NCI-H1105 (cell line): Measurements from ENCODE around the gene GRAPL.
"Not testable (repeated sequence)": the region's sequence is repeated elsewhere in the genome, so short reads cannot be mapped to it uniquely, and the experiment has no call there.

ENCODE experiments used
- DNase-seq: peaks from one replicate; lab custom pipeline; 2025; lab: John Stamatoyannopoulos, UW

The GRAPL gene

DNA sequence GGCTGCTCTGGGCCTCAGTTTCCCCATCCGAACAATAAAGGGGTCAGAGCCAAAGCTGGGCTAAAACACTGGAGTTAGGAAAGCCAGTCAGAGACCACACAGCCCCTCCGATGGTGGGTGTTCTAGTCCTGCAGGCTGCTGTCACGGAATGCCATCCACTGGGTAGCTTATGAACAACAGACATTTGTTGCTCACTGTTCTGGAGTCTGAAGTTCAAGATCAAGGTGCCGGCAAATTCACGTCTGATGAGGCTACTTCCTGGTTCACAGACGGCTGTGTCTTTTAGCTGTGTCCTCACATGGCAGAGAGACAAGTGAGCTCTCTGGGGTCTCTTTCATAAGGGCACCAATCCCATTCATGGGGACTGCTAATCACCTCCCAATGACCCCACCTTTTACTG, 9.2 kb downstream of the GRAPL start:
- DNase-seq = not testable (repeated sequence)

DNA sequence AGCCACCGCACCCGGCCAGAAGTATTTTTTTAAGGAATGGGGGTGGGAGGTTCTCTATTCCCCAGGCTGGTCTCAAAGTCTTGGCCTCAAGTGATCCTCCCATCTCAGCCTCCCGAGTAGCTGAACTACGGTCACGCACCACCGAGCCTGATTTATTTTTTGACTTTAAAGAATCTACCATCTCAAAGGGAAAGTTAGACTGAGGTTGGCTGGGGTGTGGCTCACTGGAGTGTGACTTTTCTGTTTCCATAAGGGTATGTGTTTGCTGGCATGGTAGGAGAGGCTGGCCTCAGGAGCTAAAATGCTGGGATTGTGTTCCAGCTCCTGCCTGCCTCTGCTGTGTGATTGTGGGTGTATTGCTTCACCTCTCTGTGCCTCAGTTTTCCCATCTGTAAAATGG, 10.6 kb downstream of the GRAPL start:
- DNase-seq = not testable (repeated sequence)

DNA sequence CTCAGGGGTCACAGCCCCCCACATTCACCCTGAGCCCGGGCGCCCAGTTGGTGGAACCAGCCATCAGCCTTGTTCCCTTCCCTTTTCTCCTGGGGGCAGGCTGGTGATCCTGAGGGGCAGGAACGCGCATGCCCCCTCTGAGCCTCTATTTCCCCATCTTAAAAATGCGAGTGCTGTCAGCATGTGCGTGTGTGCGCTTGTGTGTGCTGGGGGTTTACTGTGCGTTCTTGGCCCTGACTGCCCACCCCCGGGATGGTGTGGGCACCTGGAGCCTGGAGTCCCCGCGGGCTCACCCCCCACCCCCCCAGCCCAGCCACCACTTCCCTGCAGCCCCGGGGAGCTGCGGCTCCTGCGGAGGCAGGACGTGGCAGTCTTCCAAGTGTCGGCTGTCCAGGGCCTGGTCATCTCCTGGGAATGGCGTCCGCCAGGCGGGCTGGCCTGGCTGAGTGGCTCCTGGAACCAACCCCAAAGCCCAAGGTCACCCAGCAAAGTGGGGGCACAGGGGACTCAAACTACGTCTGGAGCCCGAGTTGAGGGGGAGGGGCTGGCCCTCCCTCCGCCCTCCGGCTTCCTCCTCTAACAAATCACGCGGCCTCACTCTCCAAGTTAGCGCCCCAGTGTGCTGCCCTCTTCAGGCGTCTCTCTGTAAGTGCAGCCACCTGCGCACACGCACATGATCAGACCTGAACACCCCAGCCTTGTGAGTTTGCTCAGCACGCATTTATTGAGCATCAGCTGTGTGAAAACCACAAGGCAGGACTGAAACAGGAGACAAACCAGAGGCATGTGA, 14.2 kb downstream of the GRAPL start:
- not testable (repeated sequence) for DNase-seq

DNA sequence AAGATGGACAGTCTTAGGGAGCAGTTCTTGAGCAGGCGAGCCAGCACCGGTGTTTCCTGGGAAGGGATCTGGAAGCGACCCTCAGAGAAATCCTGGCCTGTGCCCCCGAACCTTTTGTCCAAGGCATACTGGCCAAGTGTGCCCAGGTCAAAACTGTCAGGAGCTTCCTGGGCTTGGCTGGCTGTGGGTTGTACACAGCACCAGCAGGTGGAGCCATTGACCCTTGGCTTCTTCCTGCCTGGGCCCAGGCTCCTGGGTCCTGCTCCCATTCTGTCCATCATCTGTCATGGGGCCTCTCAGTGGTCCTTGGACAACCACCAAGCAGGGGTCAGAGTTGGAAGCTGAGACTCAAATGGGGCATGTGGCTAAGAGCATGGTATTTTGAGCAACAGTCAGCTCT, 15.0 kb downstream of the GRAPL start:
- not testable (repeated sequence) for DNase-seq

DNA sequence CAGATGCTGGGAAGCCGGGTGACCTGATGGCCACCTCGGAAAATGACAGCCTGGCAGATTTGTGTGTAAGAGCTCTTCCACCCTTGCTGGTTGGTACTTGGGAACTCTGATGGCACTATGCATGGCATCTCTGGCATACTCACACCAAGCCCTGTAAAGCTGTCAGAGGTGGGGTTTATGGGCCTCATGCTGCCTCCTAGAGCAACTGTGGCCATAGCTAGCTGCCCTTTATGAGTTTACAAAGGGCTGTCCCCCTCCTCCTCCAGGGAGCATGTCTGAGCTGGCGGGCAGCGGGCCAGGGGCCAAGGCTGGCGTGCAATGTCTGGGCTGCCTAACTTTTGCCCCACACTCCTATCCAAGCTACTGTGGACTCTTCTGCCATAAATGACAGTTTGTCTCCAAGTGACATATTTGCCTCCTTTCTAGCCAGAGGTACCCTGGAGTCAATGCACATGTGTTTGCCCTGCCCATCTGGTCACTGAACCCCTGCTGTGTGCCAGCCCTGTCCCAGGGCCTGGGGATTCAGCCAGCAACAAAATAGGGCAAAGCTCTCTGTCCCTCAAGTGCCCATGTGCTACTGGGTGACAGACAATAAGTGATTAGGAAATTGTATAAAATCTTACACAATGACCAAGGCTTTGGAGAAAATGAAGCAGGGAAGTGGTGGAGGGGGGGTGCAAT, 15.8 kb downstream of the GRAPL start:
- not testable (repeated sequence) for DNase-seq

DNA sequence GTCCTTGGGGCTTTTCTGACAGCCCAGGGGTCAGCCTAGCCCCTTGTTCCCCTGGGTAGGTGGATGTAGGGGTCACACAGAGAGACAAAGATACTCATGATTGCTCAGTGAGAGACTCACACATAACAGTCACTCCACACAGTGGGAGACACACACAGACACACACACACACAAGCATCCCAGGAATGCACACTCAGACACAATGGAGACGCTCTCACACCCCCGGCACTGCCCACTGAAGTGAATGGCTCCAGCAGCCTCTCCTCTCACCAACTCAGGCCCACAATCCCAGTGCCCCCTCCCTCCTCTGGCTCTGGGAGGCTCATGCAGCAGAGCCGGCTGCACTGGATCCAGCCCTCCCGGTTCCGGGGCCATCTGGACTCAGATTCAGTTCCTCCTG, 17.0 kb downstream of the GRAPL start:
- not testable (repeated sequence) for DNase-seq

DNA sequence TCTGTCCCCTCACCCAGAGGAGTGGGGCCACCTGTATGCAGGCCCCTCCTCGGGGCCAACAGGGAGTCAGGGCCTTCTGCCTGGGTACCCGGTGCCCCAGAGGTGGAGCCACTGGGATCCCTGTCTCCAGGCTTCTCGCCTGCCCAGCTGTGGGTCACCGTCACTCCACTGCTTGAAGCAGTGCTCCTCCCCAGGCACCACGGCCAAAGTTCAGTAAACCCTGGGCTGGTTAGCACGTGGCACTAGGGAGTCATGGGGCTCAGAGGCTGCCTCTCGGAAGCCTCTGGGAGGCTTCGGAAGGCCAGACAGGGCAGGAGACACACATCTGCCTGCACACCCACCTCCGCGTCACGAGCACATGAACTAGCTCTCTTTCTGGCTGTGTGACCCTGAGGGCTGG, 18.1 kb downstream of the GRAPL start:
- DNase-seq = not testable (repeated sequence)

DNA sequence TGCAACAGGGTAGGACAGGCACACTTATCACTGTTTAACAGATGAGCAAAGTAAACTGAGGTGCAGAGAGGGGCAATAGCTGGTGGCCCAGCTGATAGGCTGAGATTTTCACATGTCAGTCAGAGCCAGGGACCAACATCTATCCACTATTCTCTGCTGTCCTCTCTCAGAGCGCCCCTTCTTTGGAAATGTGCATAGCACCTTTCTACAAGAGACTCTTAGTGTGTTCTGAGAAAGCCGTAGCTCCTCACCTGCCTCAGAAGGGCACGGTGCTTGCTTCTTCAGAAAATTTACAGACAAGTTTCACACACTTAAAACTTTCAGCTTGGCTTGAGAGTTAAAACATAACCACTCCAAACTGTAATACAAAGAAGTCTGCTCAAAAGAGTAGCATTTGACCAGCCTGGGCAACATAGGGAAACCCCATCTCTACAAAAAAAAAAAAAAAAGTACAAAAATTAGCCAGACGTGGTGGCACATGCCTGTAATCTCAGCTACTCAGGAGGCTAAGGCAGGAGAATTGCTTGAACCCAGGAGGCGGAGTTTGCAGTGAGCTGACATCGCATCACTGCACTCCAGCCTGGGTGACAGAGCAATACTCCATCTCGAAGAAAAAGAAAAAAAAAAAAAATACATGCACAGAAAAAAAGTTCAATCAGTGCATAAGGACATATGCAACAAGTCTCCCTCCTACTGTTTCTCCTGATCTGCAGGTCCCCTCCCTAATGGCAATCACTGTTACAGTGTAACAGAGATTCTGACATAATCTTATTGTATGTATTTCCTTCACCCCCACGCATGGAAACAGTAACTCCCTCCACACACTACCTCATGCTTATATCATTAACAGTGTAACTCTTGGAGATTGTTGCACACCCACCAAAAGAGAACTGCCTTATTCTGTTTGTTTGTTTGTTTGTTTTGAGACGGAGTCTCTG, 23.6 kb downstream of the GRAPL start:
- not testable (repeated sequence) for DNase-seq

DNA sequence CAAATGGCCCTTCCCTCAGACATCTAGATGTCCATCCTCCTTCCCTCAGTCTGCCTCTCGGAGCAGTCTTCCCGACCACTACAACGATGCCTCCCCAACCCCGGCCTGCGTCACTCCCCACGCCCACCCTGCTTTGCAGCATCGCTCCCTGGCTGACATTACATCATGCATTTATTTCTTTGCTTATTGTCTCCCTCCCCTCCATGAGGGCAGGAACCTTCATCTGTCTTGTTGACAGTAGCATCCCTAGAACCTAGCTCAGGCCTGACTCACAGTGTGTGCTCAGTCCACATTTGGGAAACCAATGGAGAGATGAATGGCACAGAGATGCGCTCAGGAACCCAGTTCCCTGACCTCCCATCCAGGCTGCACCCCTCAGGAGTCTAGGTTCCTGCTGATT, 30.2 kb downstream of the GRAPL start:
- DNase-seq = not testable (repeated sequence)

DNA sequence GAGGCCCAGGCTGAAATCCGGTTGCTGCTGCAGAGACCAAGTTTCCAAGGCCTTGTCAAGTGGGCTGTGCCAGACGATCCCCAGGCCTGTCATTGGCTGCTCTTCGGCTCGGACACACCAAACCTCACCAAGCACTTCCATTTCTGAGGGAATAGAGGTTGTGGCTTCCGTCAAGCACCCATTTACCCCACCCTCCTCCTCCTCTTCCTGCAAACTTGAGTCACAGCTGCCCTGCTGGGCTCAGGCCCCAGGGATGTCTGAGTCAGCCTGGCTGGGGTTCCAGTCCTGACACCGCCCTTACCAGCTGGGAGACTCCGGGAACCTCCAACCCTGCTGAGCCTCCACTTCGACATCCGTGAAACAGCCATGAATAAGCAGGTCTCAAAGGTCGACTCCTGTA, 31.1 kb downstream of the GRAPL start:
- not testable (repeated sequence) for DNase-seq

DNA sequence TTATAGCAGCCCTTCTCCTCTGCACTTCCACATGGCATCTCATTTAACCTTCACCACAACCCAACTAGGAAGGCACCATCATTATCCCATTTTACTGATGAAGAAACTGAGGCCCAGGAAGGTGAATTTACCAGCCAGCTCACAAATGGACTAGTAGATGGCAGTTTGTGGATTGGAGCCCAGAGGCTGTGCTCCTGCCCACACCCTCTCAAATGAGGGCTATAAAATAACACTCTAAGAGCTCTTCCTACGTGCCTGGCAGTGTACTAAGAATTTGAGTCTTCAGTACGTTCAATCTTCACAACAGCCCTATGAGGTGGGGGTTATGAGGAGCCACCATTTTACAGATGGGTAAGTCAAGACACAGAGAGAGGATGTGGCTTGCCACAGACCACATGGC, 31.5 kb downstream of the GRAPL start:
- DNase-seq = not testable (repeated sequence)

DNA sequence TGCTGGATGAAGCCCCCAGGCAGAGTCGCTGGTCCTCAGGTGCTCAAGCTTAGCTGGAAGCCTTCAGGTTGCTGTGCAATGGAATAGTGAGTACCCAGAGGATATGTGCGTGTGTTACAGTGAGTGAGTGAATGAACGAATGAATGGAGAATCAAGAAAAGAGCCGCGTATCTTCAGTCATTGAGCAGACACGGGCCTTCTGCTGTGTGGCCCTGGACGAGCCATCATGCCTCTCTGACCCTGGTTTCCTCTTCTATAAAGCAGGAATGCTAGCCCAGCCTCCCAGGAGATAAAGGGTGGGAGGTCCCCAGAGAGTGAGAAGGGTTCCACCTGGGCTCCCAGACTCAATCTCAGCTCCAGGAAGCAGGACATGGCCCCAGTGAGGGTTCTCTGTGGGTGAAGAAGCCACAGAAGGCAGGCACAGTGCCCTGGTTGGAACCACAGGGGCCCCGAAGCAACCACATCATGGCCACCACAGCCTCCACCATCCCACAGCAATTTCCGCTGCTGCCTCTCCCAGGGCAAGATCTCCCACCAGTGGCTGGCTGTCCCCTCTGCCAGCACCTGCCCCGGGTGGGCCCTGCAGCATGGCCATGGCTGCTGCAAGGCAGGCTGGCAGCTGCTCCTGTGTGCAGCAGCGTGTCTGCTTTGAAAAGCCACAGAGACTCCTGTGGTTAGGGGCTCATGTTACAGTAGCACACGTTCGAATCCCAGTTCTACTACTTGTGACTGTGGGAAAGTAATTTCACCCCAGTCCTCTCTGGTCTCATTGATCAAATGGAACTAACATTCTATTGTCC, 34.1 kb downstream of the GRAPL start:
- DNase-seq = not testable (repeated sequence)

DNA sequence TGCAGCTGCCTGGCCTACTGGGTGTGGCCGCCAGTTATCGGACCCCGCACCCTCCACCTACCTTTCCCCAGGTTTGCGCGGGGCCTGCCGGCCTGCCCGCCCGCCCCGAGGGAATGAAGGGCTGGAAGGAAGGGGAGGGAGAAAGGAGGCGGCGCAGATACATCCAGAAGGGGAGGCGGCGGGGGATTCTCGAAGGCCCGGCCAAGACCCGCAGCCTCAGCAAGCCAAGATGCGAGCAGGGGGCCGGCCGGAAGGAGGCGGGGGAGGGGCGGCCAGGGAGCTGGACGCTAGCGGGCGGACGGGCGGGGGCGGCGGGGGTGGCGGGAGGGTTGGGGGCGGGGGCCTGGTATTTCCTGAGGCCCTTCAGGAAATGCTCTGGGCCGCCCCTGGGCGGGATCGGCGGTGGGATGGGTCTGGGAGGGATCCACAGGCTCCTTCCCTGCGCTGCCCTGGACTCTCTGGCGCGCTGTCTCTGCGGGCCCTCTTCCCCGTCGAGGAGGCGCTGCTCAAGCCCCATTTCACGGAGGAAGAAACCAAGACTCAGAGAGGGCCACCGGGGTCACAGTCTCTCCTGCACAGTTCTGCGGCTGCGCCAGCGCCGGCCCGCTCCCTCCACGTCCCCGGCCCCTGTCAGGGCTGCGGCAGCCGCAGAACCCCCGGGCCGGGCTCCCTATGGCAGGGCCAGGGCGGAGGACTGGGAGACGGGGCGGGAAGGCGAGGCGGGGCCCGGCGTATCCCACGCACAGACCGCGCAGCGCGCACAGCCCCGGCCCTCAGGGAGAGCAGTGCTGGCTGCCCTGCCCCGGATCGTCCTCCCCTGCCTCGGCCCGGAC, 35.2 kb downstream of the GRAPL start:
- DNase-seq = not testable (repeated sequence)

DNA sequence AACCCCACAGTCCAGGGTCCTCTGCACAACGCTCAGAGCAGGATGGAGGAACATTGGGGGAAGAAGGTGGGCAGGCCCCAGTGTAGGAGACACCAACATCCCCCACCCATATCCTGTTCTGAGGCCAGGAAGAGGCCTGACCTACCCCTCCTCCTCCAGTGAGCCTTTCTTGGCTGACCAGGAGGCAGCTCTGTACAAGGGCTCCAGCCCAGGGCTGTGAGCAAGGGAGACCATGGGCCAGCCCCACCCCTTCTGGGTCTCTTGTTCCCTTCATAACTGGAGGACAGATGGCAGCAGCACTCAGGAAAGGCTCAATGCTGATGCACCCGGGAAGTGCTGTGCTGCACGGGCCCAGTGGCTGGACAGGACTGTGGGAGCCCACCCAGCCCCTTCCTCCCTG, 47.0 kb downstream of the GRAPL start:
- not testable (repeated sequence) for DNase-seq

DNA sequence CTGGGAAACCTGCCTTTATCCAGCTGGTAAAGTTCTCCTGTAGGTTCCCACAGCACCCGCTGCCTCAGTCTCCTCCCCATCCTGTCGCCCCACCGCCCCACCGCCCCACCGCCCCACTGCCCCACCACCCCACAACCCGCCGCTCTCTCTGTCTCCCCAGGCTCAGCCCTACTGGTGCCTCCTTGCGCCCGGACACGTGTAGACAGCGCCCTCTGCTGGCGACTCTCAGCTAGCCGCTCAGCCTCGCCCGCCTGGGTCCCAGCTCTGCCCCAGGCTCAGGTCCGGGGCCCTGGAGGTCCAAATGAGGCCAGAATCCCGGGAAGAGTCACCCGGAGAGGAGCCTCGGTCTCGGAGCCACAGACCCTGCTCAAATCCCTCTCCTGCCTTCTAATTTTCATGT, 48.0 kb downstream of the GRAPL start:
- not testable (repeated sequence) for DNase-seq

DNA sequence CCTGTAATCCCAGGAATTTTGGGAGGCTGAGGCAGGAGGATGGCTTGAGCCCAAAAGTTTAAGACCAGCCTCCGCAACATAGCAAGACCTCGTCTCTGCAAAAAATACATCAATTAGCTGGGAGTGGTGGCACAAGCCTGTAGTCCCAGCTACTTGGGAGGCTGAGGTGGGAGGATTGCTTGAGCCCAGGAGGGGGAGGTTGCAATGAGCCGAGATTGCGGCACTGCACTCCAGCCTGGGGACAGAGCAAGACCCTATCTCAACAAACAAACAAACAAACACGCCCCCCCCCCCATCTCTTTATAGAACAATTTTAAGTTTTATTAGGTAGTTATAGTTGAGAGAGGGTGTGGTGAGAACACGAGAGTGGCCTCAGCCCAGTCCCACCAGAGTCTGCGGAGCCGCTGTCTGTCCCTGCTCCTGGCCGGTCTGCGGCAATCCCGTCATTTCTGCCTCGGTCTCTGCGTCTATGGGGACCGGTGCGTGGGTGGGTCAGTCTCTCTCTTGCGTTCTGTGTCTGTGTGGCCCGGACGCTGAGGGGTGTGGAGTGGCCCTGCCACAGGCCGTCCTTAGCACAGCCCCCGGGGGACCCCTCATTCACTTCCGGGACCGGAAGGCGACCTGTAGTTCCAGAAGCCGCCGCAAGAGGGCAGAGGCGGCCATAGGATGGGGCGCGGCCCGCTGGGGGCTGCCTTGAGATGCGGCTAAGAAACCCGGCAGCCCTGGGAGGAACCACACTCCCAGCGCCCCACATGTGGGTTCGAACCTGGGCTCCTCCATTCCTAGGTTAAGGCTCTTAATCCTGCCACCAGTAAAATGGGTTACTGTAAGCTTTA, 53.9 kb downstream of the GRAPL start:
- not testable (repeated sequence) for DNase-seq

DNA sequence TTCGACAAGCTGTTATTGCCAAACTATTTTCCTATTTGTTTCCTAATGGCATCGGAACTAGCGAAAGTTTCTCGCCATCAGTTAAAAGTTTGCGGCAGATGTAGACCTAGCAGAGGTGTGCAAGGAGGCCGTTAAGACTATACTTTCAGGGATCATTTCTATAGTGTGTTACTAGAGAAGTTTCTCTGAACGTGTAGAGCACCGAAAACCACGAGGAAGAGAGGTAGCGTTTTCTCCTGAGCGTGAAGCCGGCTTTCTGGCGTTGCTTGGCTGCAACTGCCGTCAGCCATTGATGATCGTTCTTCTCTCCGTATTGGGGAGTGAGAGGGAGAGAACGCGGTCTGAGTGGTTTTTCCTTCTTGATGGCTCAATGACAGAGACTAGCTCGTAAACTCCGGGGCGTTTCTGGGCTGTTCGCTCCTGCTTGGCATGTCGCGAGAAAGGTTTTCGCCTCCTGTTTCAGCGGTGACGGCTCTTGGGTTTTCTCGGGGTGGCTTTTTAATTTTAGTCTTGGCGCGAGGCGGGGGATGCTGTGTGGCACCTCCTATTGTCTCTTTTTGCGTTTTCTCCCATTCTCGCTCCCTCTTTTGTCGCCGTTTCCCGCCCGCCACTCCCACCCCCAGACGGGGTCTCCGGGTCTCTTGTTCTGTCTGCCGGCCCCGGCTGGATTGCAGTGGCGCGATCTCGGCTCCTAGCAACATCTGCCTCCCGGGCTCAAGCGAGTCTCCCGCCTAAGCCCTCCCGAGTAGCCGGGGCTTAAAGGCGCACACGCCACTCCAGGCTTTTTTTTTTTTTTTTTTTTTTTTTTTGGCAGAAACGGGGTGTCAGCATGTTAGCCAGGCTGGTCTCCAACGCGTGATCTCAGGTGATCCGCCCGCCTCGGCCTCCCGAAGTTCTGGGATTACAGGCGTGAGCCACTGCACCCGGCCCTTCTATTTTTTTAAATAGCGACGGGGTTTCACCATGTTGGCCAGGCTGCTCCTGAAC, 60.8 kb downstream of the GRAPL start:
- DNase-seq = not testable (repeated sequence)
